HCT116 (cell line): Measurements from ENCODE around the gene ALDH5A1.

Source experiments
- EZH2 ChIP-seq: fragments of 200-600 bp; sonication (generic); IDR thresholded peaks from 2 replicates; pipeline ENCODE4 v1.6.1; 2017; ENCODE audit warnings: antibody characterized with exemption, mixed run types
- MAX ChIP-seq: IDR thresholded peaks from 2 replicates; pipeline ENCODE4 v1.6.1; 2012
- POLR2A ChIP-seq: IDR thresholded peaks from 2 replicates; pipeline ENCODE4 v1.7.0; 2011; ENCODE audit warnings: borderline replicate concordance; ENCODE audit not compliant: insufficient read depth, insufficient read length; ENCODE audit errors: extremely low read depth
- ZNF274 ChIP-seq: fragments of 200-500 bp; sonication (Bioruptor generic); IDR thresholded peaks from 2 replicates; pipeline ENCODE4 v1.6.1; 2014; ENCODE audit warnings: mild to moderate bottlenecking, low read depth, low read length, inconsistent platforms
- TF ChIP-seq, protein P1 (sequence below), 3 experiments: fragments of 200-600 bp in 1 of 3; sonication (generic) in 1 of 3; IDR thresholded peaks in 2 of 3; conservative IDR thresholded peaks in 1 of 3; 2 replicates each; pipeline ENCODE4 v1.5.1; 2012 to 2017; ENCODE audit warnings: low read depth in 2 of 3, low read length in 2 of 3, antibody characterized with exemption in 1 of 3, borderline replicate concordance in 1 of 3, control low read depth in 1 of 3, mild to moderate bottlenecking in 1 of 3, mixed read lengths in 1 of 3, mixed run types in 1 of 3, moderate library complexity in 1 of 3; ENCODE audit not compliant: insufficient read depth in 1 of 3

DNA sequence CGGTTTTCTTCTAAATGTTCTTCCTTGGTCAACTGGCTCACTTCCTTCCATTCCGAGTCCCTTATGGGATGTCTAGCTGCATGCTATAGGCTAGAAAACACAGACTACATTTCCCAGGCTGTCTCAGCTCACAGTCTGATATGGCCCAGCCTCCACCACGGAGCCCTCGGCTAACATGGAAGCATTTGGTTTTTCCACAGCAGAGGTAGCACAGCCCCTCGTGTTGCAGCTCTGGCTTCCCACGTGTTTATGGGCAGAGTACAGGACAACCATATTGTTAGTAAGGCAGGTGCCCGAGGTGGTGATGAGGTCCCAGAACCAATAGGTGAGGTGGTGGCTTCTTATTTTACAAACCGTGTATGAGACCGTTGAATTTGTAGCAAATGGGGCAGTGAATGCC is 14.1 kb upstream of the ALDH5A1 start:
- no peak for TF ChIP-seq POLR2A
- TF ChIP-seq, protein P1, sequence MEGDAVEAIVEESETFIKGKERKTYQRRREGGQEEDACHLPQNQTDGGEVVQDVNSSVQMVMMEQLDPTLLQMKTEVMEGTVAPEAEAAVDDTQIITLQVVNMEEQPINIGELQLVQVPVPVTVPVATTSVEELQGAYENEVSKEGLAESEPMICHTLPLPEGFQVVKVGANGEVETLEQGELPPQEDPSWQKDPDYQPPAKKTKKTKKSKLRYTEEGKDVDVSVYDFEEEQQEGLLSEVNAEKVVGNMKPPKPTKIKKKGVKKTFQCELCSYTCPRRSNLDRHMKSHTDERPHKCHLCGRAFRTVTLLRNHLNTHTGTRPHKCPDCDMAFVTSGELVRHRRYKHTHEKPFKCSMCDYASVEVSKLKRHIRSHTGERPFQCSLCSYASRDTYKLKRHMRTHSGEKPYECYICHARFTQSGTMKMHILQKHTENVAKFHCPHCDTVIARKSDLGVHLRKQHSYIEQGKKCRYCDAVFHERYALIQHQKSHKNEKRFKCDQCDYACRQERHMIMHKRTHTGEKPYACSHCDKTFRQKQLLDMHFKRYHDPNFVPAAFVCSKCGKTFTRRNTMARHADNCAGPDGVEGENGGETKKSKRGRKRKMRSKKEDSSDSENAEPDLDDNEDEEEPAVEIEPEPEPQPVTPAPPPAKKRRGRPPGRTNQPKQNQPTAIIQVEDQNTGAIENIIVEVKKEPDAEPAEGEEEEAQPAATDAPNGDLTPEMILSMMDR (IDR thresholded peaks at IDR 0.05 in 2 of 3, conservative IDR thresholded peaks at IDR 0.05 in 1 of 3; ENCODE audit: borderline replicate concordance in 1 of 3, insufficient read depth in 1 of 3, low read depth in 2 of 3, low read length in 2 of 3), result no peak
- no peak for TF ChIP-seq ZNF274
- no peak for TF ChIP-seq EZH2
- TF ChIP-seq MAX, result no peak
